CD14-positive monocyte (primary cell): ENCODE measurements around the gene STT3B. TPM values are rescaled to one million over a fixed set of nuclear protein-coding genes. Genes with fewer than 3 reads are reported as not detected.
A peak's percentile ranks its signal among the peaks of the same experiment; 100 is the strongest.

ENCODE experiments used
- DNase-seq, 3 donors: peaks; one replicate each; pipeline ENCODE4 v3.0.0-alpha.2; 2011 to 2022
- H2AFZ ChIP-seq: 2 replicates; pipeline ENCODE4 v1.6.0; 2012; ENCODE audit warnings: mild to moderate bottlenecking, low read depth, low read length, inconsistent platforms; ENCODE audit not compliant: insufficient read depth, poor library complexity, severe bottlenecking
- H3K27ac ChIP-seq, 2 donors: 1 replicate in 1 of 2; 2 replicates in 1 of 2; pipeline ENCODE4 v1.5.1; 2012 to 2013; ENCODE audit warnings: low read length in 2 of 2, control low read depth in 1 of 2, inconsistent platforms in 1 of 2, low read depth in 1 of 2, mild to moderate bottlenecking in 1 of 2
- H3K27me3 ChIP-seq, 2 donors: one replicate each; pipeline versions ENCODE4 v1.6.0 to v1.6.1; 2011 to 2013; ENCODE audit warnings: low read length in 2 of 2; ENCODE audit not compliant: control insufficient read depth in 2 of 2, insufficient read depth in 2 of 2
- H3K36me3 ChIP-seq, 2 donors: replicated peaks in 1 of 2; 1 replicate in 1 of 2; 2 replicates in 1 of 2; pipeline versions ENCODE4 v1.5.1 to v1.6.1; 2012 to 2013; ENCODE audit warnings: low read length in 2 of 2, control low read depth in 1 of 2, inconsistent platforms in 1 of 2, mild to moderate bottlenecking in 1 of 2; ENCODE audit not compliant: insufficient read depth in 2 of 2, control insufficient read depth in 1 of 2
- H3K4me1 ChIP-seq, 2 donors: 1 replicate in 1 of 2; 2 replicates in 1 of 2; pipeline versions ENCODE4 v1.5.1 to v1.6.1; 2012 to 2013; ENCODE audit warnings: low read length in 2 of 2, control low read depth in 1 of 2, inconsistent platforms in 1 of 2, mild to moderate bottlenecking in 1 of 2, moderate library complexity in 1 of 2; ENCODE audit not compliant: insufficient read depth in 2 of 2, control insufficient read depth in 1 of 2
- H3K4me2 ChIP-seq: replicated peaks from 2 replicates; pipeline ENCODE3; 2012; ENCODE audit warnings: low read length, moderate library complexity, mild to moderate bottlenecking; ENCODE audit not compliant: poor library complexity, severe bottlenecking; ENCODE audit errors: extremely low read depth
- H3K4me3 ChIP-seq, 3 experiments: fragments of 200-600 bp in 1 of 3; sonication (generic) in 1 of 3; replicated peaks in 1 of 3; 1 replicate in 2 of 3; 2 replicates in 1 of 3; pipeline ENCODE4 v1.5.1; 2011 to 2013; ENCODE audit warnings: low read length in 3 of 3, mild to moderate bottlenecking in 3 of 3, control low read depth in 2 of 3, low read depth in 2 of 3, inconsistent platforms in 1 of 3, moderate library complexity in 1 of 3
- H3K79me2 ChIP-seq: 2 replicates; pipeline ENCODE4 v1.6.0; 2012; ENCODE audit warnings: mild to moderate bottlenecking, control low read depth, inconsistent platforms, low read length, moderate library complexity; ENCODE audit not compliant: insufficient read depth
- H3K9ac ChIP-seq: 2 replicates; pipeline ENCODE4 v1.6.0; 2017; ENCODE audit warnings: low read length, mild to moderate bottlenecking; ENCODE audit not compliant: insufficient read depth, poor library complexity, severe bottlenecking
- H3K9me3 ChIP-seq, 2 donors: replicated peaks in 1 of 2; 1 replicate in 1 of 2; 2 replicates in 1 of 2; pipeline versions ENCODE4 v1.5.1 to v1.6.1; 2012 to 2013; ENCODE audit warnings: low read length in 2 of 2, control low read depth in 1 of 2; ENCODE audit not compliant: control insufficient read depth in 1 of 2, insufficient read depth in 1 of 2
- H4K20me1 ChIP-seq: 2 replicates; pipeline ENCODE4 v1.6.0; 2012; ENCODE audit warnings: mild to moderate bottlenecking, low read length, control low read depth, moderate library complexity; ENCODE audit not compliant: insufficient read depth
- H3K27ac Mint-ChIP-seq, 7 donors: one replicate each; pipeline ENCODE4 v1.8.0; 2020; ENCODE audit warnings: mild to moderate bottlenecking in 7 of 7, mixed read lengths in 7 of 7, moderate library complexity in 6 of 7, inconsistent platforms in 2 of 7
- H3K27me3 Mint-ChIP-seq, 3 donors: one replicate each; pipeline ENCODE4 v1.8.0; 2021 to 2022; ENCODE audit warnings: low read depth in 3 of 3, mild to moderate bottlenecking in 3 of 3, mixed read lengths in 3 of 3, moderate library complexity in 3 of 3, inconsistent platforms in 1 of 3
- H3K36me3 Mint-ChIP-seq, 2 donors: one replicate each; pipeline ENCODE4 v1.8.0; 2020; ENCODE audit warnings: mixed read lengths in 2 of 2, inconsistent platforms in 1 of 2, mild to moderate bottlenecking in 1 of 2
- H3K4me1 Mint-ChIP-seq: one replicate; pipeline ENCODE4 v1.8.0; 2020; ENCODE audit warnings: mild to moderate bottlenecking, mixed read lengths
- H3K4me3 Mint-ChIP-seq, 2 donors: one replicate each; pipeline ENCODE4 v1.8.0; 2020; ENCODE audit warnings: mild to moderate bottlenecking in 2 of 2, mixed read lengths in 2 of 2, moderate library complexity in 1 of 2
- H3K9me3 Mint-ChIP-seq, 7 donors: one replicate each; pipeline ENCODE4 v1.8.0; 2020 to 2022; ENCODE audit warnings: mixed read lengths in 7 of 7, mild to moderate bottlenecking in 6 of 7, moderate library complexity in 6 of 7, inconsistent platforms in 2 of 7
- CTCF ChIP-seq: fragments of 200-600 bp; IDR thresholded peaks from one replicate; pipeline ENCODE4 v1.8.0; 2022; ENCODE audit warnings: antibody characterized with exemption, mild to moderate bottlenecking
- WGBS: methylation state at CpG from one replicate; pipeline ENCODE4 v1.1.5; 2013; ENCODE audit warnings: missing lambda C conversion rate; ENCODE audit not compliant: insufficient coverage; 5-methylcytosine and 5-hydroxymethylcytosine counted together
- intact Hi-C, 2 donors: fragments of 100-400 bp; cut with micrococcal nuclease; formaldehyde crosslinking; loops; one replicate each; pipeline versions ENCODE4 v1.15.0 to v1.15.1; 2023
- polyA plus RNA-seq, 3 donors: library from polyadenylated mRNA; depleted of rRNA in 1 of 3; unstranded in 2 of 3; stranded (reverse) in 1 of 3; fragments of 300-500 nt in 2 of 3; fragments of >200 nt in 1 of 3; fragmentation: Illumina TruSeq in 2 of 3; gene quantifications; 1 replicate in 2 of 3; 2 replicates in 1 of 3; pipeline ENCODE4 v1.2.3, GENCODE V29; 2012 to 2021

The STT3B gene
- polyA plus RNA-seq, 3 donors: 47.3 to 97.0 (median 86.3) TPM

GRCh38 chr3:31546725-31547124 lies 14.0 kb downstream of the STT3B start:
- peak overlapping the region; percentile 28 to 80 for H3K27ac ChIP-seq
- H4K20me1 ChIP-seq: peaks cover 94% of the 10 kb centered on the region
- H3K36me3 ChIP-seq: peaks cover 0 to 4% of the 10 kb centered on the region in 2 donors
- peaks cover 8% of the 10 kb centered on the region in 2 donors for H3K36me3 Mint-ChIP-seq
- H3K27ac Mint-ChIP-seq: peak overlapping the region; percentile 85 to 93 (median 88)
- H3K4me1 Mint-ChIP-seq: peaks cover 65% of the 10 kb centered on the region
- H3K9ac ChIP-seq: no peak overlapping the region
- no CpG with 5 or more reads among the region's 1 CpG for WGBS
- H2AFZ ChIP-seq: no peak overlapping the region
- peaks cover 34 to 69% of the 10 kb centered on the region in 2 donors for H3K4me1 ChIP-seq
- H3K4me2 ChIP-seq: no peak overlapping the region
- no peaks in the 10 kb centered on the region for H3K9me3 Mint-ChIP-seq
- H3K9me3 ChIP-seq: no peaks in the 10 kb centered on the region
- H3K27me3 Mint-ChIP-seq: no peaks in the 10 kb centered on the region
- intact Hi-C loops: loop anchor here in 1 of 2 donors (10.0 kb wide), 1 partner anchor 902 kb away; no protein-coding TSS in a partner anchor
- H3K79me2 ChIP-seq: peaks cover 99% of the 10 kb centered on the region
- no peak overlapping the region for H3K4me3 Mint-ChIP-seq
- H3K4me3 ChIP-seq: no peak overlapping the region
- no peak for TF ChIP-seq CTCF
- no peaks in the 10 kb centered on the region for H3K27me3 ChIP-seq
- DNase-seq: no peak

GRCh38 chr3:31550452-31551251 lies 17.9 kb downstream of the STT3B start:
- no CpG with 5 or more reads among the region's 2 CpGs for WGBS

More at GRCh38 chr3:31550452-31551251, 17.9 kb downstream of the STT3B start:
- H3K36me3 Mint-ChIP-seq: no peaks in the 10 kb centered on the region
- peak overlapping the region in 1 of 2 donors; percentile 43 for H3K27ac ChIP-seq
- peaks cover 99% of the 10 kb centered on the region for H3K79me2 ChIP-seq
- H3K27me3 Mint-ChIP-seq: no peaks in the 10 kb centered on the region
- no peak overlapping the region for H3K4me2 ChIP-seq
- intact Hi-C loops: no loop called here
- no peak overlapping the region for H2AFZ ChIP-seq
- H3K36me3 ChIP-seq: no peaks in the 10 kb centered on the region
- H3K4me1 Mint-ChIP-seq: peaks cover 33% of the 10 kb centered on the region
- no peak overlapping the region for H3K4me3 Mint-ChIP-seq
- H4K20me1 ChIP-seq: peaks cover 96% of the 10 kb centered on the region
- H3K27ac Mint-ChIP-seq: peak overlapping the region in 4 of 7 donors; percentile 6 to 91 (median 33)
- peaks cover 0 to 6% of the 10 kb centered on the region in 2 donors for H3K9me3 ChIP-seq
- H3K4me3 ChIP-seq: no peak overlapping the region
- no peak overlapping the region for H3K9ac ChIP-seq
- peaks cover 0 to 6% (median 4%) of the 10 kb centered on the region in 7 donors for H3K9me3 Mint-ChIP-seq
- H3K4me1 ChIP-seq: peaks cover 22 to 32% of the 10 kb centered on the region in 2 donors
- no peaks in the 10 kb centered on the region for H3K27me3 ChIP-seq
- TF ChIP-seq CTCF: peak; percentile 82
- DNase-seq: peak in 2 of 3 donors; percentile 28 to 48
